ENCODE measurements around the gene PRRT1B.

The PRRT1B gene

GRCh38 chr9:131605770-131606590 is 60.7 kb downstream of the PRRT1B start:
- peak overlapping the region; percentile 46 to 77 (median 63) for H3K27ac Mint-ChIP-seq
- H3K9me3 Mint-ChIP-seq = no peaks in the 10 kb centered on the region
- no peak for TF ChIP-seq CTCF (IDR thresholded peaks at IDR 0.05; ENCODE audit: unreplicated experiment in 3 of 3)
- H3K4me1 Mint-ChIP-seq = peaks cover 48% of the 10 kb centered on the region
- peaks cover 6% of the 10 kb centered on the region for H3K27me3 Mint-ChIP-seq (ENCODE audit: low read depth)
- H3K4me3 Mint-ChIP-seq = peak overlapping the region in 1 of 3 experiments; percentile 35
- peaks cover 26% of the 10 kb centered on the region for H3K36me3 Mint-ChIP-seq (ENCODE audit: low read depth)

- Mint-ChIP-seq H3K36me3 (ENCODE audit: low read depth) (peaks cover 16% of the 10 kb centered on the region), H3K4me1 (peaks cover 58% of the 10 kb centered on the region), H3K4me3 (no peak overlapping the region), H3K27me3 (ENCODE audit: low read depth) (peaks cover 6% of the 10 kb centered on the region), H3K27ac (no peak overlapping the region), H3K9me3 (no peaks in the 10 kb centered on the region)
- TF ChIP-seq CTCF (IDR thresholded peaks at IDR 0.05; ENCODE audit: unreplicated experiment in 3 of 3) = no peak
Observed at GRCh38 chr9:131606896-131607567, 61.7 kb downstream of the PRRT1B start.

- Mint-ChIP-seq H3K4me3 (no peak overlapping the region), H3K27ac (peak overlapping the region; percentile 92 to 96 (median 93)), H3K27me3 (ENCODE audit: low read depth) (peaks cover 6% of the 10 kb centered on the region), H3K9me3 (no peaks in the 10 kb centered on the region), H3K36me3 (ENCODE audit: low read depth) (peaks cover 12% of the 10 kb centered on the region), H3K4me1 (peaks cover 64% of the 10 kb centered on the region)
- TF ChIP-seq CTCF (IDR thresholded peaks at IDR 0.05; ENCODE audit: unreplicated experiment in 3 of 3) = no peak
Observed at GRCh38 chr9:131607591-131607990, 62.3 kb downstream of the PRRT1B start.

- peak overlapping the region in 2 of 3 experiments; percentile 29 to 61 for H3K4me3 Mint-ChIP-seq
- H3K4me1 Mint-ChIP-seq = peaks cover 69% of the 10 kb centered on the region
- peaks cover 19% of the 10 kb centered on the region for H3K36me3 Mint-ChIP-seq (ENCODE audit: low read depth)
- no peak for TF ChIP-seq CTCF (IDR thresholded peaks at IDR 0.05; ENCODE audit: unreplicated experiment in 3 of 3)
- peaks cover 6% of the 10 kb centered on the region for H3K27me3 Mint-ChIP-seq (ENCODE audit: low read depth)
- no peaks in the 10 kb centered on the region for H3K9me3 Mint-ChIP-seq
- H3K27ac Mint-ChIP-seq = peak overlapping the region; percentile 92 to 96 (median 93)
Observed at GRCh38 chr9:131608493-131609037, 63.2 kb downstream of the PRRT1B start.
